Activated gamma-delta T cell treated with anti-CD3 and anti-CD28 coated beads, Interleukin-2, amount 50 U/mL, for 16 hours (primary cell): ENCODE measurements around the gene MED9.

Source experiments
- DNase-seq: peaks from one replicate; pipeline ENCODE4 v3.0.0-alpha.2; 2020; ENCODE audit warnings: low read depth

The MED9 gene

GRCh38 chr17:17505151-17505550 is 28.4 kb downstream of the MED9 start:
- DNase-seq = no peak

DNA sequence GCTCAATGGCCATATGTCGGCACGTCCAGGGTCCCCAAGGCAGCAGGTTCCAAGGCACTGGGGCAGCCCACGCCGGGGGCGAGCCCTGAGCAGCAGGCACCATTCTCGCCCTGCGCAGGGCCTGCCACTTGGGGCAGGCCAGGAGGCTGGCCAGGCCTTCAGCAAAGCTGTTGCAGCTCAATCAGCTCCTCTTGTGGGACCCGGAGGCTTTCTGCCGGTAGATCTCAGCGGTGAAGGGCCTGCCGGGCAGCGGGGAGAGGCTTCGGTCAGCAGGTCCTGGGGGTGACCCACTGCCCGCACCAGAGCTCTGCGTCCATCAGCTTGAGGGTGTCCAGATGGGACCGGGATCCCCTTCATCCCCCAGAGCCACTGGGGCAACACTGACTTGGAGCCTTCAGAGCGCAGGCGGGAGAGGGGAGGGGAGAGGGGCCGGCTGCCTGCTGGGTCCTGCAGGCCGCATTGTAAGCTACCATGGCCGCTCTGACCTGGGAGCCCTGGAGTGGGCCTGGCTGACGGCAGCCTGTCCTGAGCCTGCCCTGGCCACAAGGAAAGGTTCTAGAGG is 28.9 kb downstream of the MED9 start:
- no peak for DNase-seq

DNA sequence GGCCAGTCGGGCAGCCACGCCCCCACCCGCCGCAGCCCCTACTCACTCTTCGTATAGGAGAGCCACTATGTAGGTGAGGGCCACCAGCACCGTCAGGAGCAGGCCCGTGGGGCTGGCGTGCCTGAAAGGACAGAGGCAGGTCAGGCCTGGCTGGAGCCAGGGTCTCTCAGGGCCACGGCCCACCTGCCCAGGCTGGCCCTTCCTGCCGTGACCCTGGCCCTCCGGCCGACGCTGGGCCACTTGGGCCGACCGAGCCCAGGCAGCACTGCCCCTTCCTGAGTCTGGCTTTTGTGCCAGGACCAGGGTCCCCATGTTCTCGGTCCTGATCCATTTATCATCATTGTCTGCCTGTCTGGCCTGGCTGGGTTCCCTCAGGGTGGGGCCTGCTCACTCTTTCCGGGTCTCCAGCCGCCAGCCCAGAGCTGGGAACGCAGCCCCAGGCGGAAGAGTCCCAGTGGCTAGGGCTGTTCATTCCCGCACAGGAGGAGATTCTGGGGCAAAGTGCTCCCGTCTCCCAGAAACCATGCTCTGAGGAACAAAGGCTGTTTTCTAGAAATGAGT is 29.5 kb downstream of the MED9 start:
- no peak for DNase-seq

GRCh38 chr17:17506893-17507464 is 30.2 kb downstream of the MED9 start:
- DNase-seq = no peak

- DNase-seq = no peak
Observed at GRCh38 chr17:17507465-17508011, 30.7 kb downstream of the MED9 start.

DNA sequence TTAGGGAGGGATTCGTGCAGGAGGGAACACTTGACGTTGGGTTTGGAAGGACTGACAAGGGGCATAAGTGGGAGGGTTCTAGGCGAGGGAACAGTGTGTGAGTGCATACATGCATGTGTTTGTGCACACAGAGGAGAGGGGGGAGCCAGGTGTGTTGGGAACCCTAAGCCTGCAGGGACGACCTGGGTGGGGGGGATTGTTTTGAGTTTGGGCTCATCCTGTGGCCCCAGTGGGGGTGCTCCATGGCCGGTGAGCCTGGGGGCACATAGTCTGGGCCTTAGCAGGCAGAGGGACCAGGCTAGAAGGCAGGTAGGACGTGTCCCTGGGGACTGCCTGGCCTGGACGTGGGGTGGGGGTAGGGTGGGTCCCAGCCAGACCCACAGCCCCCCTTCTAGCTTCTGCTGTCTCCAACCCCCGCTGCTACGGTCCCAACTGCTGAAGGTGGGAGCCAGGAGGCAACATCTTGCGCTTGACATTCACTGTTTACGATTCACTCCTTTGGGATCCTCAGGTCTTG is 31.3 kb downstream of the MED9 start:
- no peak for DNase-seq

GRCh38 chr17:17508646-17509591 is 32.1 kb downstream of the MED9 start:
- no peak for DNase-seq

GRCh38 chr17:17509601-17510425 is 33.0 kb downstream of the MED9 start:
- no peak for DNase-seq

- no peak for DNase-seq
Observed at GRCh38 chr17:17510456-17511292, 33.9 kb downstream of the MED9 start.

- no peak for DNase-seq
Observed at GRCh38 chr17:17511293-17511741, 34.5 kb downstream of the MED9 start.

GRCh38 chr17:17511881-17512858 is 35.4 kb downstream of the MED9 start:
- no peak for DNase-seq

GRCh38 chr17:17512866-17513265 is 36.1 kb downstream of the MED9 start:
- no peak for DNase-seq

GRCh38 chr17:17513626-17514025 is 36.8 kb downstream of the MED9 start:
- DNase-seq = no peak

GRCh38 chr17:17514361-17514992 is 37.7 kb downstream of the MED9 start:
- no peak for DNase-seq

GRCh38 chr17:17514993-17515933 is 38.5 kb downstream of the MED9 start:
- no peak for DNase-seq

DNA sequence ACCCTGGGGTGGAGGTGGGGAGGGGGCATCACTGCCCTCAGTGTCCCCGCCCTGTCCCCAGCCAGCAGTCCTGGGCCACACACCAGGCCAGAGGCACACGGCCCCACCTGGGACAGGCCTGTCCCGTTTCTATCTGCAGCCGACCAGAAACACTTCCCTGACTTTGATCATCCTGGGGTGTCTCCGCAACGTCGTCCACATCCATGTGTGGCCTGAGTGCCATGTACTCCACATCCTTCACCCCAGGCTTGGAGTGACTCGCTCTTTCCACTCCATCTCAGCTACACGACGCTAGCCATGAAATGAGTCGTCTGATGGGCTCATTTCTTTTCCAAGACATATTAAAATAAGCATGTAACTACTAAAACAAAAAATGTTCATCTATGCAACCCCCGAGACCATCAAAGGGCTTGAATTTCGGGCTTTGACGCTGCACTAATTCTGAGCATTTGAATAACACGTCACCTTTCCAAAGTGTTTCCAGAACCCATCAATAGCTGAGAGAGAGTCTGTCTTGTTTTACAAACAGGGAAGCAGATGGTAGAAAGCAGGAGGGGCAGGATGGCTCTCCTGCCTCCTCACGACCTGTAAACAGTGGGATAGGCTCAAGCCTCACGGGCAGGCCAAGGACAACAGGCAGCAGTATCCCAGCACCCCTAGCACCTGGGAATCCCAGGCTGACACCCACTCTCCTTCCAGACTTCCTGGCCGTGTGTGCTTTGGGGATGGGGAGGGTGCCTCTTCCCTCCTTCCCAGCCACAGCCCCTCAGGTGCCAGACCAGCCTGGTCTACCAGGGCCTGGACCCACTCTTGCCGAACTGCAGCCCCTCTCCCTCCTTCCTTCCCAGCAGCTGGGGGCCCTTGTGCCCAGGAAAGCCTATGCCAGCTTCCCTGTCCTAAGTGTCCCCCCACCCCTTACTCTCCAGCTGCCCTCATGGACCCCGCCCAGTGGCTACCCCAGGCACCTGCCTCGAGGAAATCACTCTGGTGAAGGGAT is 39.4 kb downstream of the MED9 start:
- no peak for DNase-seq
